ENCODE results near the gene CD109. TPM values are rescaled to one million over a fixed set of nuclear protein-coding genes. Genes with fewer than 3 reads are reported as not detected.

CD109 gene
- polyA plus RNA-seq, 1 donor from 2014 or later = 0.07 TPM

- Histone ChIP-seq H3K36me3 (ENCODE audit: insufficient read depth, low read length) (no peaks in the 10 kb centered on the region), H3F3A (ENCODE audit: insufficient read depth, low read length, poor library complexity, severe bottlenecking) (no peaks in the 10 kb centered on the region), H3K27me3 (ENCODE audit: insufficient read depth, low read depth, low read length) (no peaks in the 10 kb centered on the region), H3K4me3 (ENCODE audit: low read length) (no peak overlapping the region), H3K9ac (ENCODE audit: low read length) (no peak overlapping the region), H3K9me2 (ENCODE audit: insufficient read depth, low read length) (no peaks in the 10 kb centered on the region), H4K20me1 (ENCODE audit: insufficient read depth) (no peaks in the 10 kb centered on the region), H3K9me3 (ENCODE audit: low read length) (no peaks in the 10 kb centered on the region), H2AFZ (ENCODE audit: low read depth, low read length) (no peak overlapping the region), H3K4me2 (ENCODE audit: low read length) (no peak overlapping the region), H3K79me2 (replicated peaks; ENCODE audit: insufficient read depth, low read length) (no peaks in the 10 kb centered on the region), H3K27ac (ENCODE audit: low read length) (no peak overlapping the region)
- no peak for TF ChIP-seq SMC3 (conservative IDR thresholded peaks at IDR 0.05; ENCODE audit: poor library complexity)
- no peak for TF ChIP-seq CTCF (IDR thresholded peaks at IDR 0.05; ENCODE audit: poor library complexity, severe bottlenecking)
- TF ChIP-seq EP300 (conservative IDR thresholded peaks at IDR 0.05; ENCODE audit: poor library complexity, severe bottlenecking) = no peak
- TF ChIP-seq POLR2AphosphoS5 (IDR thresholded peaks at IDR 0.05) = no peak
- no peak for TF ChIP-seq MXI1 (conservative IDR thresholded peaks at IDR 0.05; ENCODE audit: poor library complexity, severe bottlenecking)
- TF ChIP-seq REST (IDR thresholded peaks at IDR 0.05; ENCODE audit: borderline replicate concordance) = no peak
- no peak for TF ChIP-seq EZH2 (IDR thresholded peaks at IDR 0.05; ENCODE audit: borderline replicate concordance, insufficient read depth, low read length, poor library complexity, severe bottlenecking)
Measured at GRCh38 chr6:73710470-73710869, 14.5 kb downstream of the CD109 start.

GRCh38 chr6:73710948-73711347 is 14.9 kb downstream of the CD109 start:
- no peaks in the 10 kb centered on the region for H3F3A ChIP-seq (ENCODE audit: insufficient read depth, low read length, poor library complexity, severe bottlenecking)
- no peaks in the 10 kb centered on the region for H3K9me3 ChIP-seq (ENCODE audit: low read length)
- H3K79me2 ChIP-seq (replicated peaks; ENCODE audit: insufficient read depth, low read length) = no peaks in the 10 kb centered on the region
- H3K4me2 ChIP-seq (ENCODE audit: low read length) = no peak overlapping the region
- H3K4me3 ChIP-seq (ENCODE audit: low read length) = no peak overlapping the region
- H3K27me3 ChIP-seq (ENCODE audit: insufficient read depth, low read depth, low read length) = no peaks in the 10 kb centered on the region
- H4K20me1 ChIP-seq (ENCODE audit: insufficient read depth) = no peaks in the 10 kb centered on the region
- no peak overlapping the region for H3K27ac ChIP-seq (ENCODE audit: low read length)
- no peaks in the 10 kb centered on the region for H3K36me3 ChIP-seq (ENCODE audit: insufficient read depth, low read length)
- no peak overlapping the region for H3K9ac ChIP-seq (ENCODE audit: low read length)
- TF ChIP-seq EP300 (conservative IDR thresholded peaks at IDR 0.05; ENCODE audit: poor library complexity, severe bottlenecking) = no peak
- TF ChIP-seq EZH2 (IDR thresholded peaks at IDR 0.05; ENCODE audit: borderline replicate concordance, insufficient read depth, low read length, poor library complexity, severe bottlenecking) = no peak
- TF ChIP-seq REST (IDR thresholded peaks at IDR 0.05; ENCODE audit: borderline replicate concordance) = no peak
- TF ChIP-seq CTCF (IDR thresholded peaks at IDR 0.05; ENCODE audit: poor library complexity, severe bottlenecking) = no peak
- no peak for TF ChIP-seq SMC3 (conservative IDR thresholded peaks at IDR 0.05; ENCODE audit: poor library complexity)
- TF ChIP-seq RAD21 (conservative IDR thresholded peaks at IDR 0.05) = no peak
- no peak for TF ChIP-seq MXI1 (conservative IDR thresholded peaks at IDR 0.05; ENCODE audit: poor library complexity, severe bottlenecking)
- no peak for TF ChIP-seq TAF1 (IDR thresholded peaks at IDR 0.05; ENCODE audit: low read depth)
- no peak for TF ChIP-seq POLR2AphosphoS5 (IDR thresholded peaks at IDR 0.05)
- no peaks in the 10 kb centered on the region for H3K9me2 ChIP-seq (ENCODE audit: insufficient read depth, low read length)
- H2AFZ ChIP-seq (ENCODE audit: low read depth, low read length) = no peak overlapping the region
